WTC11 (cell line): ENCODE measurements around the gene SNX20. TPM values are rescaled to one million over a fixed set of nuclear protein-coding genes. Genes with fewer than 3 reads are reported as not detected.

Experiments
- ATAC-seq: fragments of 200-7000 bp; cut with Tn5 transposase; 2 replicates; pipeline ENCODE4 v1.10.0; 2021; ENCODE audit warnings: mild to moderate bottlenecking, moderate library complexity
- CTCF ChIA-PET: fragments of 300-600 bp; sonication (Branson Sonifier 250); formaldehyde crosslinking; loops from one replicate; lab custom pipeline; 2021; ENCODE audit warnings: antibody characterized with exemption; lab: Charles Lee
- POLR2A ChIA-PET: fragments of 350-600 bp; sonication (Branson Sonifier 250); formaldehyde crosslinking; loops from one replicate; lab custom pipeline; 2021; ENCODE audit warnings: antibody characterized with exemption; lab: Charles Lee
- DNase-seq: peaks from one replicate; pipeline ENCODE4 v3.0.0; 2021; ENCODE audit warnings: low spot score
- H3K27ac Mint-ChIP-seq: 2 replicates; pipeline ENCODE4 v1.8.0; 2021; ENCODE audit warnings: mixed read lengths
- H3K27me3 Mint-ChIP-seq: 2 replicates; pipeline ENCODE4 v1.8.0; 2021; ENCODE audit warnings: low read depth, mild to moderate bottlenecking, moderate library complexity, mixed read lengths
- H3K36me3 Mint-ChIP-seq: 2 replicates; pipeline ENCODE4 v1.8.0; 2021; ENCODE audit warnings: mixed read lengths
- H3K4me1 Mint-ChIP-seq: 2 replicates; pipeline ENCODE4 v1.8.0; 2022; ENCODE audit warnings: mixed read lengths
- H3K4me3 Mint-ChIP-seq: 2 replicates; pipeline ENCODE4 v1.8.0; 2021; ENCODE audit warnings: mild to moderate bottlenecking, moderate library complexity, mixed read lengths
- H3K9me3 Mint-ChIP-seq: 2 replicates; pipeline ENCODE4 v1.8.0; 2021; ENCODE audit warnings: mixed read lengths
- ATF1 ChIP-seq: sonication (generic); formaldehyde crosslinking; IDR thresholded peaks from 2 replicates; pipeline ENCODE4 v1.8.1; 2023; ENCODE audit warnings: mild to moderate bottlenecking, moderate library complexity, missing genetic modification reagents
- ATF3 ChIP-seq: sonication (generic); formaldehyde crosslinking; conservative IDR thresholded peaks from 2 replicates; pipeline ENCODE4 v1.8.1; 2022; ENCODE audit warnings: mild to moderate bottlenecking, missing genetic modification reagents
- CTCF ChIP-seq: fragments of 200-600 bp; IDR thresholded peaks from 2 replicates; pipeline ENCODE4 v1.8.0; 2022; ENCODE audit warnings: antibody characterized with exemption
- E2F1 ChIP-seq: sonication (generic); formaldehyde crosslinking; IDR thresholded peaks from 2 replicates; pipeline ENCODE4 v1.8.0; 2022; ENCODE audit warnings: mild to moderate bottlenecking, missing genetic modification reagents
- E2F5 ChIP-seq: sonication (generic); formaldehyde crosslinking; IDR thresholded peaks from 2 replicates; pipeline ENCODE4 v1.8.1; 2022; ENCODE audit warnings: mild to moderate bottlenecking, moderate library complexity, missing genetic modification reagents
- ELF4 ChIP-seq: sonication (generic); formaldehyde crosslinking; IDR thresholded peaks from 2 replicates; pipeline ENCODE4 v1.8.1; 2022; ENCODE audit warnings: low read depth, mild to moderate bottlenecking, moderate library complexity, missing genetic modification reagents
- ESRRA ChIP-seq: sonication (generic); formaldehyde crosslinking; IDR thresholded peaks from 2 replicates; pipeline ENCODE4 v1.8.1; 2022; ENCODE audit warnings: mild to moderate bottlenecking, missing genetic modification reagents, borderline replicate concordance
- ETV6 ChIP-seq: sonication (generic); formaldehyde crosslinking; IDR thresholded peaks from 2 replicates; pipeline ENCODE4 v1.8.1; 2022; ENCODE audit warnings: mild to moderate bottlenecking, missing genetic modification reagents
- FOXK1 ChIP-seq: sonication (generic); formaldehyde crosslinking; IDR thresholded peaks from 2 replicates; pipeline ENCODE4 v1.8.0; 2022; ENCODE audit warnings: mild to moderate bottlenecking, moderate library complexity, missing genetic modification reagents
- FOXP1 ChIP-seq: sonication (generic); formaldehyde crosslinking; IDR thresholded peaks from 2 replicates; pipeline ENCODE4 v1.8.0; 2022; ENCODE audit warnings: missing genetic modification reagents, mild to moderate bottlenecking, moderate library complexity, borderline replicate concordance
- HMGA2 ChIP-seq: fragments of 250-450 bp; sonication (Bioruptor Pico); IDR thresholded peaks from 2 replicates; pipeline ENCODE4 v1.4.0; 2021; ENCODE audit warnings: mild to moderate bottlenecking, moderate library complexity
- KAT7 ChIP-seq: sonication (generic); formaldehyde crosslinking; IDR thresholded peaks from 2 replicates; pipeline ENCODE4 v1.8.1; 2023; ENCODE audit warnings: missing genetic modification reagents, mild to moderate bottlenecking, borderline replicate concordance
- MYBL2 ChIP-seq: sonication (generic); formaldehyde crosslinking; IDR thresholded peaks from 2 replicates; pipeline ENCODE4 v1.8.1; 2023; ENCODE audit warnings: mild to moderate bottlenecking, moderate library complexity, missing genetic modification reagents
- NR1H2 ChIP-seq: sonication (generic); formaldehyde crosslinking; IDR thresholded peaks from 2 replicates; pipeline ENCODE4 v1.9.0; 2021; ENCODE audit warnings: mild to moderate bottlenecking, moderate library complexity, missing genetic modification reagents
- PRRX2 ChIP-seq: fragments of 250-450 bp; sonication (Bioruptor Pico); IDR thresholded peaks from 2 replicates; pipeline ENCODE4 v1.8.0; 2021; ENCODE audit warnings: mild to moderate bottlenecking
- RORB ChIP-seq: fragments of 250-450 bp; sonication (Bioruptor Pico); IDR thresholded peaks from 2 replicates; pipeline ENCODE4 v1.9.0; 2021; ENCODE audit warnings: mild to moderate bottlenecking
- TCF7 ChIP-seq: sonication (generic); formaldehyde crosslinking; IDR thresholded peaks from 2 replicates; pipeline ENCODE4 v1.8.0; 2022; ENCODE audit warnings: mild to moderate bottlenecking, low read depth, missing genetic modification reagents, moderate library complexity
- TEAD4 ChIP-seq: sonication (generic); formaldehyde crosslinking; IDR thresholded peaks from 2 replicates; pipeline ENCODE4 v1.8.0; 2022; ENCODE audit warnings: mild to moderate bottlenecking, missing genetic modification reagents
- USF1 ChIP-seq: sonication (generic); formaldehyde crosslinking; IDR thresholded peaks from 2 replicates; pipeline ENCODE4 v1.8.0; 2022; ENCODE audit warnings: mild to moderate bottlenecking, missing genetic modification reagents
- USF2 ChIP-seq: sonication (generic); formaldehyde crosslinking; IDR thresholded peaks from 2 replicates; pipeline ENCODE4 v1.8.1; 2023; ENCODE audit warnings: mild to moderate bottlenecking, missing genetic modification reagents, moderate library complexity
- ZMAT4 ChIP-seq: fragments of 250-450 bp; sonication (Bioruptor Pico); IDR thresholded peaks from 2 replicates; pipeline ENCODE4 v1.9.0; 2021; ENCODE audit warnings: mild to moderate bottlenecking
- ZNF121 ChIP-seq: sonication (generic); formaldehyde crosslinking; IDR thresholded peaks from 2 replicates; pipeline ENCODE4 v1.8.0; 2023; ENCODE audit warnings: missing genetic modification reagents
- ZNF671 ChIP-seq: fragments of 250-450 bp; sonication (Bioruptor Pico); IDR thresholded peaks from 2 replicates; pipeline ENCODE4 v1.8.0; 2021; ENCODE audit warnings: mild to moderate bottlenecking
- total RNA-seq: library from RNA; stranded (reverse); gene quantifications from 3 replicates; pipeline ENCODE4 v1.2.3, GENCODE V29; 2021

The SNX20 gene
- total RNA-seq, 1 experiment from 2014 or later: not detected

GRCh38 chr16:50678531-50678930 lies 2.6 kb downstream of the SNX20 start:
- Mint-ChIP-seq H3K27me3 (no peaks in the 10 kb centered on the region; the same call in 1 of the 2 replicates), H3K4me1 (no peaks in the 10 kb centered on the region), H3K36me3 (peaks cover 2% of the 10 kb centered on the region; the same call in 1 of the 2 replicates), H3K27ac (no peak overlapping the region), H3K9me3 (0 out of 2 replicates have a peak, but pooled peaks cover 3% of the 10 kb centered on the region), H3K4me3 (no peak overlapping the region)
- POLR2A ChIA-PET: no interaction called here
- DNase-seq: no peak
- TF ChIP-seq PRRX2 (CRISPR knock-in tag) (no peak), ELF4 (CRISPR knock-in tag) (no peak), ZNF671 (CRISPR knock-in tag) (no peak), ZMAT4 (CRISPR knock-in tag) (no peak), NR1H2 (CRISPR knock-in tag) (no peak), USF1 (CRISPR knock-in tag) (no peak), E2F5 (no peak), FOXP1 (CRISPR knock-in tag) (no peak), USF2 (CRISPR knock-in tag) (no peak), ESRRA (CRISPR knock-in tag) (no peak), MYBL2 (CRISPR knock-in tag) (no peak)
- ATAC-seq: no peak
- CTCF ChIA-PET: interaction anchor here (1.0 to 7.6 kb wide), 9 partner anchors 8 to 128 kb away, joined by 3 to 101 read pairs (median 5); partner anchors contain the start of gene CYLD

- ATAC-seq (peak; percentile 71), DNase-seq (peak; percentile 40)
- TF ChIP-seq CTCF: peak; percentile 84
- TF ChIP-seq E2F1 (CRISPR knock-in tag): no peak
- TF ChIP-seq ZNF121 (CRISPR knock-in tag): 0 out of 2 replicates have a peak, but pooled peaks have one; percentile 15
- peaks cover 6% of the 10 kb centered on the region for H3K36me3 Mint-ChIP-seq
- peaks cover 12% of the 10 kb centered on the region for H3K9me3 Mint-ChIP-seq
- H3K27ac Mint-ChIP-seq: no peak overlapping the region
- H3K4me1 Mint-ChIP-seq: no peaks in the 10 kb centered on the region
- H3K27me3 Mint-ChIP-seq: no peaks in the 10 kb centered on the region; the same call in 1 of the 2 replicates
- no peak overlapping the region for H3K4me3 Mint-ChIP-seq
- CTCF ChIA-PET: interaction anchor here (0.6 to 7.6 kb wide), 23 partner anchors 9 to 350 kb away, joined by 3 to 101 read pairs (median 4); partner anchors contain the start of gene CYLD
- POLR2A ChIA-PET: no interaction called here
Observed at GRCh38 chr16:50677351-50677750, 3.8 kb downstream of the SNX20 start.

- Mint-ChIP-seq H3K4me3 (no peak overlapping the region), H3K27me3 (no peaks in the 10 kb centered on the region; the same call in 1 of the 2 replicates), H3K27ac (no peak overlapping the region), H3K36me3 (peaks cover 10% of the 10 kb centered on the region), H3K4me1 (no peaks in the 10 kb centered on the region), H3K9me3 (peaks cover 16% of the 10 kb centered on the region)
- ATAC-seq (no peak), DNase-seq (no peak)
- POLR2A ChIA-PET: no interaction called here
- CTCF ChIA-PET: interaction anchor here (0.7 to 7.6 kb wide), 16 partner anchors 9 to 350 kb away, joined by 3 to 101 read pairs (median 4); partner anchors contain the start of gene CYLD
- TF ChIP-seq ATF3 (CRISPR knock-in tag): no peak
- TF ChIP-seq TCF7: no peak
- no peak for TF ChIP-seq HMGA2 (CRISPR knock-in tag)
- no peak for TF ChIP-seq FOXK1 (CRISPR knock-in tag)
- TF ChIP-seq ATF1 (CRISPR knock-in tag): no peak
- TF ChIP-seq USF1 (CRISPR knock-in tag): no peak
- no peak for TF ChIP-seq RORB
- TF ChIP-seq TEAD4: no peak
- TF ChIP-seq ETV6 (CRISPR knock-in tag): no peak
- no peak for TF ChIP-seq E2F5
- TF ChIP-seq KAT7 (CRISPR knock-in tag): no peak
- TF ChIP-seq FOXP1 (CRISPR knock-in tag): no peak
Observed at GRCh38 chr16:50676684-50677225, 4.4 kb downstream of the SNX20 start.
